HG02623 (cell line): ENCODE results near the gene MORF4L1.
"Not testable (repeated sequence)": the region's sequence is repeated elsewhere in the genome, so short reads cannot be mapped to it uniquely, and the experiment has no call there.

ENCODE experiments used
- ATAC-seq: cut with Tn5 transposase; IDR thresholded peaks from one replicate; pipeline ENCODE4 v1.9.1; 2021; ENCODE audit warnings: moderate library complexity; ENCODE audit not compliant: unreplicated experiment

The MORF4L1 gene

GRCh38 chr15:78872155-78872971 lies at the start of gene MORF4L1:
MORF4L1 (plus strand) TSS chr15:78872890; CDS start chr15:78873018, 128 bp downstream.
- ATAC-seq, result peak; percentile 78

DNA sequence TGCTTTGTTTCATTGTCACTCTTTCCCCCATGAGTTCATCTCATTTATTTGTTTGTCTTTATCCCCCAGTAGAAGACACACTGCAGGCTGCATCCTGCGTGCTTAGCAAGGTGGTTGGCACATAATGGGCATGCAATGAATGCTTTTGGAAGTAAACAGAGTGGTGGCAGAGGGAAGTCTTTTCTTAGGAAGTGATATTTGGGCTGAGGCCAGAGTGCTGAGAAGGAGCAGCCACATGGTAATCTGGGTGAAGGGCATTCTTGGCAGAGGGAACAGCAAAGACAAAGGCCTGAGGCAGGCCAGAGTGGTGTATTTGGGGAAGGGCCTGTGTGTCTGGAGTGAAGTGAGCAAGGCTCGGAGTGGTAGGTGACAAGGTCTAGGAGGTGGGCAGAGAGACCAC lies 43.8 kb upstream of the MORF4L1 start:
- no peak for ATAC-seq

- ATAC-seq, result no peak
These were observed 42.0 kb upstream of the MORF4L1 start for GRCh38 chr15:78830514-78831228.

DNA sequence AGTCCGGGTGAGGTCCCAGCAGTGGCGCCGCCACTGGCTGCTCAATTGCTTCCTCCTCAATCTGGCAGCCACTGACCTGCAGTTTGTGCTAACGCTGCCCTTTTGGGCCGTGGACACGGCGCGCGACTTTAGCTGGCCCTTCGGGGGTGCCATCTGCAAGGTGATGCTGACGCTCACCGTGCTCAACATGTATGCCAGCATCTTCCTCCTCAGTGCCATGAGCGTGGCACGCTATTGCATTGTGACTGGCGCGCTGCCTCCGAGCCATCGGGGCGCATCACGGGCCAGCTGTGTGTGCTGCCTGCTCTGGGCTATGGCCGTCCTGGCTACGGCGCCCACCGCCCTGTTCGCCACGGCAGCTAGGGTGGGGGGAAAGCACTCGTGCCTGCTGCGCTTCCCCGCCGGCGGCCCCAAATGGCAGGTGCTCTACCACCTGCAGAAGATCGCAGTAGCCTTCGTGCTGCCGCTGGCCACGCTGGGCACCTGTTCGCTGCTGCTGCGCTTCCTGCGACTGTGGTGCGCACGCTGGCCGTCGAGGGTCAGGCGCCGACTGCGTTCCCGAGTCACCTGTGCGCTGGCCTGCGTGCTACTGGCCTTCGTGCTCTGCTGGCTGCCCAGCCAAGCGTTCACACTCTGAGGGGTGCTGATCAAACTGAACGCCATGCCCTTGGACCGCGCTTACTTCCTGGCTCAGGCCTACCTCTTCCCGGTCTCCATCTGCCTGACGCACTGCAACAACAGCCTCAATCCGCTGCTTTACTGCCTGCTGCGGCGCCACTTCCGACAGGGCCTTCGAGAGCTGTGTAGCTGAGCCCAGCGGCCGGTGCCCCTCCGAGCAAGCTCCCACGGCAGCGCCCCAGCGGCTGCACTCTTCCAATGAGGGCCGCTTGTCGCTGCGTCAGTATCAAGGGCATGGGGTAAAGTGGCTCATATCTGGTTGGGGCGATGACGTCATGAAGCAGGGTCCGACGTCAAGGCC lies 41.2 kb upstream of the MORF4L1 start:
- no peak for ATAC-seq

DNA sequence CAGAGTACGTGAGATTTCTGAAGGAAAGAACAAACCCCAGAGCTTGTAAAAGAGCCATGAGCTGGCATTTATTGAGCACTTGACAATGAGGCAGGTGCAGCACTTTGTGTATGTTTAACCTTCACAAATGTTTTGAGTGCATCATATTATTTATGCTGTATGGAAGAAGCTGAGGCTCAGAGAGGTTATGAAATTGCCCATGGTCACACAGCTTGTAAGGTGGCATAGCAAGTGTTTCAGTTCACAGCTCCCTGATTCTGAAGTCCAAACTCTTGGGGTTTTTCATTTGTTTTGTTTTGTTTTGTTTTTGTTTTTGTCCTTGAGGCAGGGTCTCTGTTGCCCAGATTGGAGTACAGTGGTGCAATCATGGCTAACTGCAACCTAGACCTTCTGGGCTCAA lies 36.4 kb upstream of the MORF4L1 start:
- ATAC-seq, result no peak

GRCh38 chr15:78837131-78837530 lies 35.6 kb upstream of the MORF4L1 start:
- no peak for ATAC-seq

- no peak for ATAC-seq
These were observed 35.1 kb upstream of the MORF4L1 start for GRCh38 chr15:78837543-78837942.

DNA sequence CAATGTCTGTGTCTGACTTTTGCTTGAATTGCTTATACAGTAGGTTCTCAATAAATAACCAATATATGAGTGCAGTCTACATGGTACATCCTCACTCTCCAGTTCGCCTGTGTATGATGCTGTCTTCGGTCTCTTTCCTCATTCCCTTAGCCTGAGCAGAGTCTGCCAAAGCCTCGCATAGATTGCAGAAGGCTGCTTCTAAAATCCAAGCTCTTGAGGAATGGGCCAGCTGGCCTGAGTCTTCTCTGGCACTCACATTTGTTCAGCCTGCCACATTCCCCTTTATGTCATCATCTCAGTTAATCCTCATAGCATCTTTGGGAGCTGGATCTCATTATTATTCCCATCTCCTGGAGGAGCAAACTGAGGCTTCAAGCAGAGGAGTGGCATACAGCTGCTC lies 34.2 kb upstream of the MORF4L1 start:
- ATAC-seq, result no peak

DNA sequence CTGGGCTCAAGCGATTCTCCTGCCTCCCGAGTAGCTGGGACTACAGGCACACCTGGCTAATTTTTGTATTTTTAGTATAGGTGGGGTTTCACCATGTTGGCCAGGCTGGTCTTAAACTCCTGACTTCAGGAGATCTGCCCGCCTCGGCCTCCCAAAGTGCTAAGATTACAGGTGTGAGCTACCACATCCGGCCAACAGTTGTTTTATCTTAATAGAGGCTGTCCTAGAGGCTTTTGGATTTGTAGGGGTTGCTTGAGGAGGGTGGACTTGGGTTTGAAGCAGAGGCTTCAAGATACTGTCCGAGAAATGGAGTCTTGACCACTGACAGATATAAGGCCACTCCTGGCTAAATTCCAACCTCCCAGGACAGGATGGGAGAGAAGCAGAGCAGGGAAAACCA lies 33.5 kb upstream of the MORF4L1 start:
- ATAC-seq, result not testable (repeated sequence)

DNA sequence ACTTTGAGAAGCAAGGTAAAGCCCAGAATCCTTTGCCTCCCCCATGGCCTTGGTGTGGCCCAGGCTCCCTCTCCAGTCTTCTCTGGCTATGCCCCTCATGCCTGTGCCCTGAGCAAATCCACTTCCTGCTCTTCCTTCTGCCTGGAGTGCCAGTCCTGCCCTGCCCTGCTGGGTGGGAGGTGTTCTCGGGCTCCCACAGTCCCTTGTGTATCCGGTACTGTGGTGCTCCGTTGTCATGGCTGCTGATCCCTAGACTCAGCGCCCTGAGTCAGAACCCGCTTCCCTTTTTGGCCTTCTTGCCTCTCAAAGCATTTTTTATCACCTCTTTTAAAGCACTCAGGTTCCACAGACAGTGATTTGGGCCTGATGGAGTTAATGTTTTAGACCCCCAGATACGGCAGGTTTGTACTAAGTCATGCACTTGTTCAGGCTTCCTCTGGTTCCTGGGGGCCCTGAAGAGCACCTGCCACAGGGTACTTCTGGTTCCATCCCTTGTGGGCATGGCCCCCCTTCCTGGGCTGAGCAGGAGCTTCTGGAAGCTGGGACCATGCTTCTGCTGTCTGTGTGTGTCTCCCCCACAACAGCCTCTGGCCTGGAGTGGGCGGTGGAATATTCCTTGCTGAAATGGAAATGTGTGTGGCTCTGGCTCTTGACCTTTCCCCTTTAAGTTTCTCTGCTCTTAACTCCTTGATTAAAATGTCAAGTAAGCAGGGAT lies 31.9 kb upstream of the MORF4L1 start:
- ATAC-seq, result no peak

- no peak for ATAC-seq
These were observed 31.3 kb upstream of the MORF4L1 start for GRCh38 chr15:78841376-78841706.

GRCh38 chr15:78841891-78842290 lies 30.8 kb upstream of the MORF4L1 start:
- ATAC-seq, result no peak

DNA sequence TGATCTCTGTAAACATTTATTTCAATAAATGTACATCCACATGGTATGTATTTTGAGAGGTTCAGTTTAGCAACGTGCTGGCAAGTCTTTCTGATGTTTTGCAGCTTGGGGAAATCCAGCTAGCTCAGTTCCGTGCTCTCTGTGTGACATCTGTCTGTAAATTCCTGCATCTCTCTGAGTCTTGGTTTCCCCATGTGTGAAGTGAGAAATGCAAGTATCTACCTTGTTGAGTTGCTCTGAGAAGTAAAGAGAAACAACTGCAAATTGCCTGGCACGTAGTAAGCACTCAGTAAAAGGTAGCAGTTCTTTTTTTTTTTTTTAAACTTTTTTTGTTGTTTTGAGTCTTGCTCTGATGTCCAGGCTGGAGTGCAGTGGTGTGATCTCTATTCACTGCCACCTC lies 30.2 kb upstream of the MORF4L1 start:
- no peak for ATAC-seq

DNA sequence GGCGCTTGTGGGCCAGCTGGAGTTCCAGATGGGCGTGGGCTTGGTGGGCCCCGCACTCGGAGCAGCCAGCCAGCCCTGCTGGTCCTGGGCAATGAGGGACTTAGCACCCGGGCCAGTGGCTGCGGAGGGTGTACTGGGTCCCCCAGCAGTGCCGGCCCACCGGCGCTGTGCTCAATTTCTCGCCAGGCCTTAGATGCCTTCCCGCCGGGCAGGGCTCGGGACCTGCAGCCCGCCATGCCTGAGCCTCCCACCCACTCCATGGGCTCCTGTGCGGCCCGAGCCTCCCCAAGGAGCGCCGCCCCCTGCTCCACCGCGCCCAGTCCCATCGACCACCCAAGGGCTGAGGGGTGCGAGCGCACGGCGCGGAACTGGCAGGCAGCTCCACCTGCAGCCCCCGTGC lies 25.8 kb upstream of the MORF4L1 start:
- not testable (repeated sequence) for ATAC-seq

DNA sequence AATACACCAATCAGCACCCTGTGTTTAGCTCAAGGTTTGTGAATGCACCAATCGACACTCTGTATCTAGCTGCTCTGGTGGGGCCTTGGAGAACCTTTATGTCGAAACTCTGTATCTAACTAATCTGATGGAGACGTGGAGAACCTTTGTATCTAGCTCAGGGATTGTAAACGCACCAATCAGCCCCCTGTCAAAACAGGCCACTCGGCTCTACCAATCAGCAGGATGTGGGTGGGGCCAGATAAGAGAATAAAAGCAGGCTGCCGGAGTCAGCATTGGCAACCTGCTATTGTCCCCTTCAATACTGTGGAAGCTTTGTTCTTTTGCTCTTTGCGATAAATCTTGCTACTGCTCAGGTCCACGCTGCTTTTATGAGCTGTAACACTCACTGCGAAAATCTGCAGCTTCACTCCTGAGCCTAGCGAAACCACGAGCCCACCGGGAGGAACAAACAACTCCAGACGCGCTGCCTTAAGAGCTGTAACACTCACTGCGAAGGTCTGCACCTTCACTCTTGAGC lies 25.2 kb upstream of the MORF4L1 start:
- ATAC-seq, result not testable (repeated sequence)

DNA sequence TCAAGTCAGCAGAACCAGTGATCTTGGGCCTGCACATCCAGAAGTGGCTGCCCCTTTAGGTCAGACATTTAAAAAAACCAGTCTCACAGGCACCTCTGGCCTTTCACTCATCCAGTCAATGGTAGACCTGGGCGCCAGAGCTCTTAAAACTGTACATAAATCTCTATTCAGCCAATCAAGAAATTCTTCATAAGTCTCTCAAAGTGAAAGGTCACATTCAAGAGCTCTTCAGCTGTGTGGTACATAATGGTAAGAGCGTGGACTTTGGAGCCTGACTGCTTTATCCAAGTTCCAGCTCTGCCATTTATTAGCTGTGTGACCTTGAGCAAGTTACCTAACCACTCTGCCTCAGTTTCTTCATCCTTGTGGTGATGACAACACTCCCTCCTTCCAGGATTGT lies 22.3 kb upstream of the MORF4L1 start:
- no peak for ATAC-seq

DNA sequence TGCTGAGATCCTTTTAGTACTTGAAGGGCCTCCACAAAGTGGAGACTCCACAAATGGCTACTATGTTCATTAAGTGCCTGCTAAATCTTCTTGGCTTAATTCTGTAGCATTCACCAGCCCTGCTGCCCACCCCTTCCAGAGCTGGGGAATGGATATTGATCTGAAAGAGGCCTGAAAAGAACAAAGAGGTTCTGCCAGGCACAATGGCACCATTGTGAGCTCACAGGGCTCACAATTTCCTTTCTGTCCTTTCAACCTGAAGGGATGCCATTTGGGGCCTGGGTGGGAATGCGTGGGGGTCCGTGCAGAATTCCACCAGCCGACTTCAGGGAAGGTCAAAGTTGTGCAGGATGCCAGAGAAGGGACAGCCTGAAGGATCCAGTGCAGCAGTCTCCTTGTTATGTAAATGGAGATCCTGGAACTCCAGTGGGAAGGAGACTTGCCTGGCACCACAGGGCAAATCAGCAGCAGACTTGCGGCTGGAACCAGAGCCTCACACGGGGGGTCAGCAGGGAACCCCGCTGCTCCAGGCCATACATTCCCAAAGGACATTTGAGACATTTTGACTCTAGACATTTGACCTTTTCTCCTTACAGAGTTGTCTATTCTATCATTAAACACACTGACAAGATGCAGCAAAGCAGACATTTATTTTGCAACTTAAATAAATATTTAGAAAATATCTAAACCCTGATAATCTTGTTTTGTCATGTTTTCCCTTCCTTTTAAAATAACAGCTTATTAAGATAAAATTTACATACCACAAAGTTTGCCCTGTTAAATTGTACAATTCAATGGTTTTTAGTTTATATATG lies 21.5 kb upstream of the MORF4L1 start:
- ATAC-seq, result no peak

DNA sequence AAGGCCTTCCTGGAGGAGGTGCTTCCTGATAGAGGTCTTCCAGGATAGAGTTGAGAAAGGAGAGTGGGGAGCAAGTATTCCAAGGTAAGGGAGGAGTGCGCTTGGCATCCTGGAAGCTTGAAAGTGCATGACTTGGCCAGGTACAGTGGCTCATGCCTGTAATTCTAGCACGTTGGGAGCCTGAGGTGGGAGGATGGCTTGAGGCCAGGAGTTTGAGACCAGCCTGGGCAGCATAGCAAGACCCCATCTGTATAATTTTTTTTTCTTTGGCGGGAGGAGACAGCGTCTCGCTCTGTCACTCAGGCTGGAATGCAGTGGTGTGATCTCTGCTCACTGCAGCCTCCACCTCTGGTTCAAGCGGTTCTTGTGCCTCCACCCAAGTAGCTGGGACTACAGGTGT lies 19.2 kb upstream of the MORF4L1 start:
- ATAC-seq, result no peak

DNA sequence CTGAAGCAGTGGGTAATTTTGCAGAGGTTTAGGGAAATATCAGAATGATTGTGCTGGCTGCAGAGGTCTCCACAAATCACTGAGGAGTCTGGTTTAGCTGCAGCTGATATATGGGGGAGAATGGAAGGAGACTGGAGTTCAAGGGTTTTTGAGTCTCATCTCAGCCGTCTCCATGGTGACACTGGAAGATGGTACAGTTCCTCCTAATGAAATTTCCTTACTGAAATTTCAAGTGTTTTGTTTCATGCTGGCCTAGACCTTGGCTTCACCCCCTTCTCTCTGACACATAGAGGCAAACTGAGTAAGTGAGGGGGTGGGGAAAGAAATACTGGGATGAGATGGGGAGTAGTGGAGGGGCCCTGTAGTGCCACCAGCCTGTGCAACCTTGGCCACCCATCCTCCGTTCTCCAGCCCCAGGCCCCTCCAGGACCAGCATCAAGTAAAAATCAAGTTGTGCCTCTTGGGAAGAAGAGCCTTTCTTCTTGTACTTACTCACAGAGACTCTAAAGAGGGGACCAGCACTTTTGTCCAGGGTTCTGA lies 17.8 kb upstream of the MORF4L1 start:
- no peak for ATAC-seq
